IMR-90 (cell line): ENCODE data around the gene AGPAT3. TPM values are rescaled to one million over a fixed set of nuclear protein-coding genes. Genes with fewer than 3 reads are reported as not detected.

Experiments
- ATAC-seq: fragments of 200-7000 bp; cut with Tn5 transposase; 2 replicates; pipeline ENCODE4 v1.9.1; 2020; ENCODE audit warnings: low read depth, mild to moderate bottlenecking, moderate library complexity
- BruUV-seq: library from RNA; stranded (reverse); fragments of 400-500 nt; replicated peaks from 2 replicates; lab custom pipeline; 2021; lab: Mats Ljungman, UMichigan
- CTCF ChIA-PET: fragments of 300-600 bp; formaldehyde crosslinking; extraction: SDS; loops from one replicate; lab custom pipeline; 2021; ENCODE audit warnings: antibody characterized with exemption; lab: Yijun Ruan, JAX
- POLR2A ChIA-PET: fragments of 300-600 bp; sonication (Branson Sonifier 250); formaldehyde crosslinking; loops from one replicate; lab custom pipeline; 2022; ENCODE audit warnings: antibody characterized with exemption; ENCODE audit not compliant: unreplicated experiment; lab: Charles Lee
- DNase-seq: peaks from one replicate; pipeline ENCODE4 v3.0.0; 2013
- H2AFZ ChIP-seq: replicated peaks from 2 replicates; pipeline ENCODE3; 2013; ENCODE audit warnings: low read length, mild to moderate bottlenecking; ENCODE audit not compliant: poor library complexity
- H2AK5ac ChIP-seq: 2 replicates; pipeline ENCODE4 v1.6.1; 2013; ENCODE audit warnings: low read depth, low read length, inconsistent platforms
- H2AK9ac ChIP-seq: replicated peaks from 2 replicates; pipeline ENCODE3; 2013; ENCODE audit warnings: mild to moderate bottlenecking, low read depth, low read length, moderate library complexity; ENCODE audit not compliant: poor library complexity
- H2BK120ac ChIP-seq: 2 replicates; pipeline ENCODE4 v1.6.1; 2013; ENCODE audit warnings: low read depth, low read length, inconsistent platforms
- H2BK15ac ChIP-seq: 3 replicates; pipeline ENCODE4 v1.6.1; 2013; ENCODE audit warnings: low read depth, low read length, inconsistent platforms
- H2BK20ac ChIP-seq: 2 replicates; pipeline ENCODE4 v1.6.1; 2013; ENCODE audit warnings: low read depth, mild to moderate bottlenecking, inconsistent platforms, low read length, moderate library complexity
- H2BK5ac ChIP-seq: 2 replicates; pipeline ENCODE4 v1.6.1; 2013; ENCODE audit warnings: mild to moderate bottlenecking, low read depth, low read length, inconsistent platforms; ENCODE audit not compliant: poor library complexity, severe bottlenecking
- H3K14ac ChIP-seq: replicated peaks from 2 replicates; pipeline ENCODE4 v1.6.1; 2013; ENCODE audit warnings: low read depth, low read length, inconsistent platforms
- H3K18ac ChIP-seq: 2 replicates; pipeline ENCODE4 v1.6.1; 2013; ENCODE audit warnings: low read depth, low read length, control low read depth
- H3K23ac ChIP-seq: 2 replicates; pipeline ENCODE4 v1.6.1; 2013; ENCODE audit warnings: low read depth, low read length, inconsistent platforms
- H3K27ac ChIP-seq: 2 replicates; pipeline ENCODE4 v1.5.1; 2013; ENCODE audit warnings: mild to moderate bottlenecking, control low read depth, low read length; ENCODE audit not compliant: insufficient read depth
- H3K27me3 ChIP-seq: 2 replicates; pipeline ENCODE4 v1.6.1; 2013; ENCODE audit warnings: low read length; ENCODE audit not compliant: control insufficient read depth, insufficient read depth
- H3K36me3 ChIP-seq: 2 replicates; pipeline ENCODE4 v1.6.1; 2013; ENCODE audit warnings: low read length, mixed read lengths; ENCODE audit not compliant: control insufficient read depth, insufficient read depth
- H3K4ac ChIP-seq: 2 replicates; pipeline ENCODE4 v1.6.1; 2013; ENCODE audit warnings: low read depth, low read length, inconsistent platforms
- H3K4me1 ChIP-seq: 2 replicates; pipeline ENCODE4 v1.6.1; 2013; ENCODE audit warnings: low read length, mixed read lengths; ENCODE audit not compliant: control insufficient read depth, insufficient read depth
- H3K4me2 ChIP-seq: 2 replicates; pipeline ENCODE4 v1.6.1; 2013; ENCODE audit warnings: low read depth, mild to moderate bottlenecking, control low read depth, low read length, moderate library complexity
- H3K4me3 ChIP-seq: 2 replicates; pipeline ENCODE4 v1.5.1; 2013; ENCODE audit warnings: low read depth, mild to moderate bottlenecking, control low read depth, low read length, moderate library complexity; ENCODE audit not compliant: insufficient read depth
- H3K56ac ChIP-seq: 2 replicates; pipeline ENCODE4 v1.6.1; 2013; ENCODE audit warnings: low read length, inconsistent platforms; ENCODE audit not compliant: insufficient read depth; ENCODE audit errors: extremely low read depth
- H3K79me1 ChIP-seq, 2 experiments: 2 replicates each; pipeline ENCODE4 v1.6.1; 2013; ENCODE audit warnings: low read length in 2 of 2, inconsistent platforms in 1 of 2, low read depth in 1 of 2
- H3K9ac ChIP-seq: 2 replicates; pipeline ENCODE4 v1.6.1; 2013; ENCODE audit warnings: low read depth, low read length, control low read depth
- H3K9me1 ChIP-seq: 2 replicates; pipeline ENCODE4 v1.6.1; 2013; ENCODE audit warnings: low read length, inconsistent platforms; ENCODE audit not compliant: insufficient read depth
- H3K9me3 ChIP-seq: 2 replicates; pipeline ENCODE4 v1.6.1; 2013; ENCODE audit warnings: low read length; ENCODE audit not compliant: control insufficient read depth, insufficient read depth
- H4K20me1 ChIP-seq: 2 replicates; pipeline ENCODE4 v1.6.1; 2013; ENCODE audit warnings: low read length, inconsistent platforms; ENCODE audit not compliant: insufficient read depth
- H4K5ac ChIP-seq: 2 replicates; pipeline ENCODE4 v1.6.1; 2013; ENCODE audit warnings: mild to moderate bottlenecking, low read depth, low read length, control low read depth
- H4K8ac ChIP-seq, 2 experiments: 2 replicates each; pipeline ENCODE4 v1.6.1; 2013; ENCODE audit warnings: low read depth in 2 of 2, low read length in 2 of 2, control low read depth in 1 of 2, inconsistent platforms in 1 of 2
- H4K91ac ChIP-seq: 2 replicates; pipeline ENCODE4 v1.6.1; 2013; ENCODE audit warnings: low read depth, low read length, inconsistent platforms; ENCODE audit not compliant: insufficient read depth
- BHLHE40 ChIP-seq: fragments of 150-350 bp; IDR thresholded peaks from 2 replicates; pipeline ENCODE4 v1.6.1; 2016; ENCODE audit warnings: mild to moderate bottlenecking, low read depth, low read length
- FOS ChIP-seq: fragments of 150-350 bp; IDR thresholded peaks from 2 replicates; pipeline ENCODE4 v1.6.1; 2016; ENCODE audit warnings: low read depth, low read length
- MXI1 ChIP-seq: IDR thresholded peaks from 2 replicates; pipeline ENCODE4 v1.6.1; 2012; ENCODE audit warnings: low read depth, mild to moderate bottlenecking, low read length, moderate library complexity, borderline replicate concordance
- POLR2A ChIP-seq: IDR thresholded peaks from 2 replicates; pipeline ENCODE4 v1.6.1; 2012; ENCODE audit warnings: mild to moderate bottlenecking, low read depth, low read length
- RAD21 ChIP-seq: IDR thresholded peaks from 2 replicates; pipeline ENCODE4 v1.6.1; 2012; ENCODE audit warnings: low read length, improper control_type of control experiment
- RFX5 ChIP-seq: IDR thresholded peaks from 2 replicates; pipeline ENCODE4 v1.8.0; 2012; ENCODE audit warnings: low read depth, mild to moderate bottlenecking, low read length, moderate library complexity
- USF2 ChIP-seq: fragments of 150-350 bp; IDR thresholded peaks from 2 replicates; pipeline ENCODE4 v1.6.1; 2017; ENCODE audit warnings: mild to moderate bottlenecking, antibody characterized with exemption, low read length, low read depth
- WGBS, 2 experiments: methylation state at CpG; one replicate each; pipeline versions ENCODE4 v1.1.5 to v1.1.7; 2013; ENCODE audit warnings: missing lambda C conversion rate in 2 of 2; ENCODE audit not compliant: insufficient read length in 1 of 2; ENCODE audit errors: extremely low coverage in 2 of 2; 5-methylcytosine and 5-hydroxymethylcytosine counted together
- dilution Hi-C: fragments of 300-500 bp; cut with HindIII; formaldehyde crosslinking; loops from one replicate; pipeline ENCODE4 v1.14.3; 2018; ENCODE audit warnings: low sequenced_read_pairs; ENCODE audit not compliant: unreplicated experiment
- in situ Hi-C: fragments of 300-500 bp; cut with MboI; formaldehyde crosslinking; loops from 3 replicates; pipeline ENCODE4 v1.14.3; 2019; ENCODE audit warnings: low sequenced_read_pairs, inconsistent platforms, mixed read lengths
- intact Hi-C: fragments of 100-400 bp; cut with micrococcal nuclease; formaldehyde crosslinking; loops from 2 replicates; pipeline ENCODE4 v1.10.0; 2022
- polyA plus RNA-seq, 3 experiments: library from polyadenylated mRNA; depleted of rRNA; stranded (reverse); fragments of >200 nt; gene quantifications; 2 replicates each; pipeline ENCODE4 v1.2.3, GENCODE V29; 2012; ENCODE audit warnings: low replicate concordance in 1 of 3
- total RNA-seq: library from RNA; depleted of rRNA; stranded (reverse); fragments of >200 nt; gene quantifications from 2 replicates; pipeline ENCODE4 v1.2.3, GENCODE V29; 2012

AGPAT3 gene
- total and polyA plus RNA-seq, 2 of the 4 experiments (the other 2 are of a cell fraction), result 27.1 to 38.7 TPM

GRCh38 chr21:43832158-43832550 lies 32.9 kb upstream of the AGPAT3 start:
- no peak overlapping the region for H4K91ac ChIP-seq
- H4K20me1 ChIP-seq, result no peaks in the 10 kb centered on the region
- H2BK120ac ChIP-seq, result no peak overlapping the region
- H3K4me3 ChIP-seq, result no peak overlapping the region
- H3K23ac ChIP-seq, result no peak overlapping the region
- 82% methylated on average over 8 of the region's 14 CpGs; no CpG with 5 or more reads in 1 of the 2 experiments for WGBS, 2 experiments
- no peaks in the 10 kb centered on the region for H3K36me3 ChIP-seq
- H2BK20ac ChIP-seq, result no peak overlapping the region
- no peak overlapping the region for H2AK5ac ChIP-seq
- H3K4me2 ChIP-seq, result no peak overlapping the region
- H3K18ac ChIP-seq, result no peak overlapping the region
- dilution Hi-C loops (no loop called here), intact Hi-C loops (no loop called here), in situ Hi-C loops (no loop called here)
- no peak overlapping the region for H2BK15ac ChIP-seq
- no peak overlapping the region for H3K27ac ChIP-seq
- H3K9ac ChIP-seq, result no peak overlapping the region
- no peak overlapping the region for H2AK9ac ChIP-seq
- H3K56ac ChIP-seq, result no peak overlapping the region
- H3K9me1 ChIP-seq, result no peaks in the 10 kb centered on the region
- H3K14ac ChIP-seq, result no peak overlapping the region
- H3K4me1 ChIP-seq, result no peaks in the 10 kb centered on the region
- ATAC-seq (no peak), DNase-seq (no peak)
- H4K5ac ChIP-seq, result no peak overlapping the region
- ChIA-PET POLR2A (no interaction called here), CTCF (no interaction called here)
- peaks cover 7% of the 10 kb centered on the region; the same call in 1 of the 2 replicates for H3K9me3 ChIP-seq
- no TSS peak for BruUV-seq
- H3K27me3 ChIP-seq, result peaks cover 34% of the 10 kb centered on the region
- no peak overlapping the region for H3K4ac ChIP-seq
- H4K8ac ChIP-seq, result no peak overlapping the region
- no peak overlapping the region for H2BK5ac ChIP-seq
- no peak for TF ChIP-seq FOS
- TF ChIP-seq USF2, result no peak
- no peak for TF ChIP-seq RFX5
- no peak for TF ChIP-seq BHLHE40
- no peak for TF ChIP-seq MXI1
- no peak for TF ChIP-seq RAD21
- TF ChIP-seq POLR2A, result no peak
- peak overlapping the region; percentile 32 for H2AFZ ChIP-seq
- no peaks in the 10 kb centered on the region for H3K79me1 ChIP-seq
